Vagina (tissue), 2 donors: ENCODE measurements around the gene FAM210B.

Source experiments
- POLR2A ChIP-seq, 2 donors: fragments of 450-650 bp; IDR thresholded peaks; one replicate each; pipeline ENCODE4 v1.6.1; 2017; ENCODE audit warnings: antibody characterized with exemption in 2 of 2, mild to moderate bottlenecking in 2 of 2, moderate library complexity in 2 of 2
- POLR2AphosphoS5 ChIP-seq, 2 donors: sonication (generic); formaldehyde crosslinking; IDR thresholded peaks; one replicate each; pipeline ENCODE4 v1.9.0; 2017; ENCODE audit warnings: antibody characterized with exemption in 2 of 2, mild to moderate bottlenecking in 2 of 2, low read depth in 1 of 2; ENCODE audit not compliant: insufficient read depth in 1 of 2
- TF ChIP-seq, protein P1 (sequence below), 3 experiments: fragments of 450-650 bp in 2 of 3; fragments of 200-600 bp in 1 of 3; sonication (generic) in 1 of 3; IDR thresholded peaks; one replicate each; pipeline ENCODE4 v1.5.1; 2017 to 2019; ENCODE audit warnings: antibody characterized with exemption in 3 of 3, mild to moderate bottlenecking in 2 of 3, moderate library complexity in 2 of 3

DNA sequence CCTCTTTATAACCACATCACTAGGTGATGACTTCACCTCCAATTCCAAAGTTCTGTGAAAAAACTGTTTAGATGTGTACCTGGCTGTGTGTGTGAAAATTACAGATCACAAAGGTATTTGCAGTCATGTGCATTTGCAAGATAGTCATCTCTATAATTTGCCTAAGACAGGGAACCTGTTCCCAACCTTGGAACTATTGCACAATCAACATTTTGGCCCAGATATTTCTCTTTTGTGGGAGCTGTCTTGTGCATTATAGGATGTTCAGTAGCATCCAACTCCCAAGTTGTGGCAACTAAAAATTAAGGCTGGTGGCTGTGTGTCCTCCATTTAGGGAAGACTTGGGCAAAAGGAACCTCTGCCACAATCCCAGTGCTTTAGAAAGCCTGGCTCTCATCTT lies 34.0 kb upstream of the FAM210B start:
- TF ChIP-seq, protein P1, sequence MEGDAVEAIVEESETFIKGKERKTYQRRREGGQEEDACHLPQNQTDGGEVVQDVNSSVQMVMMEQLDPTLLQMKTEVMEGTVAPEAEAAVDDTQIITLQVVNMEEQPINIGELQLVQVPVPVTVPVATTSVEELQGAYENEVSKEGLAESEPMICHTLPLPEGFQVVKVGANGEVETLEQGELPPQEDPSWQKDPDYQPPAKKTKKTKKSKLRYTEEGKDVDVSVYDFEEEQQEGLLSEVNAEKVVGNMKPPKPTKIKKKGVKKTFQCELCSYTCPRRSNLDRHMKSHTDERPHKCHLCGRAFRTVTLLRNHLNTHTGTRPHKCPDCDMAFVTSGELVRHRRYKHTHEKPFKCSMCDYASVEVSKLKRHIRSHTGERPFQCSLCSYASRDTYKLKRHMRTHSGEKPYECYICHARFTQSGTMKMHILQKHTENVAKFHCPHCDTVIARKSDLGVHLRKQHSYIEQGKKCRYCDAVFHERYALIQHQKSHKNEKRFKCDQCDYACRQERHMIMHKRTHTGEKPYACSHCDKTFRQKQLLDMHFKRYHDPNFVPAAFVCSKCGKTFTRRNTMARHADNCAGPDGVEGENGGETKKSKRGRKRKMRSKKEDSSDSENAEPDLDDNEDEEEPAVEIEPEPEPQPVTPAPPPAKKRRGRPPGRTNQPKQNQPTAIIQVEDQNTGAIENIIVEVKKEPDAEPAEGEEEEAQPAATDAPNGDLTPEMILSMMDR (IDR thresholded peaks at IDR 0.05), result no peak
- TF ChIP-seq POLR2A (IDR thresholded peaks at IDR 0.05), result no peak
- no peak for TF ChIP-seq POLR2AphosphoS5 (IDR thresholded peaks at IDR 0.05; ENCODE audit: insufficient read depth in 1 of 2, low read depth in 1 of 2)
